GM18499 (cell line): ENCODE results near the gene RECQL5.
"Not testable (repeated sequence)": the region's sequence is repeated elsewhere in the genome, so short reads cannot be mapped to it uniquely, and the experiment has no call there.

Experiments
- ATAC-seq: cut with Tn5 transposase; IDR thresholded peaks from one replicate; pipeline ENCODE4 v1.9.1; 2021; ENCODE audit warnings: moderate number of reproducible peaks; ENCODE audit not compliant: insufficient read depth, unreplicated experiment

RECQL5 gene

GRCh38 chr17:75652341-75652740, 14.6 kb downstream of the RECQL5 start:
- no peak for ATAC-seq

DNA sequence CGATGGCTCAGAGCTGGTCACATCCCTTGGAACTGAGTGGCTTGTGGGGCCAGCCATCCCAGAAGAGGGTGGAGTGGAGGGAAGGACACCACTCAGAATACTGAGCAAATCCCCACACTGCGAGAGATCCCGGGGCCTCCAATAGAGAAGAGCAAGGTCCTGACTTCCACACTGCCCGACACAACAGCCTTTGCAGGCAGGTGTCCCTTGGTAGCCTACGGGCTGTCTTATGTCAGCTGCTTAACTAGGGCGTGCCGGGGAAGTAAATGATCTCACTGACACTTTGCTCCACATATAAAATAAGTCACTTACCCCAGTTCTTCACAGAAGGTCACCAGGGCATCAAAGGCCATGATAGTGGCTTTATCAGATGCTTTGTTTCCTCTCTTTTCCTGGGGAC, 16.1 kb downstream of the RECQL5 start:
- ATAC-seq, result no peak

DNA sequence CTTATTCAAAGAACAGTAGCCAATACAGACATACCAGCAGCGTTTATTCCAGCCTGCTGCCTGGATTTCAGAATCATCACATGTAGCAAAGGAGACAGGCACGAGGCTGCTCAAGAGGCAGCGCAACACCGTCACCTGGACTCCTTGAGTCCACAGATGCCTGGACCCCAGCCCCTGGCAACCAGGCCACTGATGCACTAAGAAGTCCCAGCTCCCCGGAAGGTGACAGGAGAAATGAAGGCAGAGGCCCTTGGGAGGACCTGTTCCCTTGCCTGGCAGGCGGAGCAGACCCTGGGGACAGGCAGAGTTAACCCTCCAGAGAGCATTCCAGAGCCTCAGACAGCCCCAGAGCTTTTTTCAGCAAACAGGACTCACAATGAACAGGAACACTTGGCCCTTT, 17.3 kb downstream of the RECQL5 start:
- ATAC-seq, result no peak

- no peak for ATAC-seq
These were observed 19.0 kb downstream of the RECQL5 start for GRCh38 chr17:75647921-75648320.

DNA sequence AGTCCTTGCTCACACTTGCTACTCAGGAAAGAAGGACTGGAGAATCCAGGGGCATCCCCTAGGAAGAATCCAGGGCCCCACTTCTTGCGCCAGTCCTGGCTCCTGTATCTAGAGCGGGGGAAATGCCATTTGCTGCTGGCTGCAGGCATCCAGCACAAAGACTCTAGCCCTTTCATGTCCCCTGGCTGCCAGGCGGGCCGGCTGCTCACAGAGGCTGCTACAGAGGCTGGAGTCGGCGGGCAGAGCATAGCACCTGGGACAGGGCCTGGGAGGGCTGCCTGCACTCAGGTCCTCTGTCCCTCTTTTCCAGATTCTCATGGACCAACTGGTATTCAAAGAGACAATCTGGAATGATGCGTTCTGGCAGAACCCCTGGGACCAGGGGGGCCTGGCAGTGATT, 19.9 kb downstream of the RECQL5 start:
- no peak for ATAC-seq

DNA sequence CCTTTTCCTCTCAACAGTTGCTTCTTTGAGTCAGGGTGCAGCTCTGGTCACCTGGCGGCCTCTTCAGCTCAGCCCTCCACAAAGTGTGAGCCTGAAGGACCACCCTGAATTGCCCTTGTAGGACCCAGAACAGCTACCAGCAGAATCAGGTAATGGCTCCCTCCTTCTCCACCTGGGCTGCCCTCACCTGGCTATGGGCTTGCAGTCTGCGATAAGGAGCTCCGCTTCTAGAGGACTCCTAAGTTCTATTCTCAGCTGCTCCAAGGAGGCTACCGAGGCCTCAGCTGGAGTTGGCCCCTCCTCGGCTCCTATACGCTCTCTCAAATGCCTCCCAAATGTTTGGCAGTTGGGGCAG, 20.3 kb downstream of the RECQL5 start:
- ATAC-seq, result no peak

DNA sequence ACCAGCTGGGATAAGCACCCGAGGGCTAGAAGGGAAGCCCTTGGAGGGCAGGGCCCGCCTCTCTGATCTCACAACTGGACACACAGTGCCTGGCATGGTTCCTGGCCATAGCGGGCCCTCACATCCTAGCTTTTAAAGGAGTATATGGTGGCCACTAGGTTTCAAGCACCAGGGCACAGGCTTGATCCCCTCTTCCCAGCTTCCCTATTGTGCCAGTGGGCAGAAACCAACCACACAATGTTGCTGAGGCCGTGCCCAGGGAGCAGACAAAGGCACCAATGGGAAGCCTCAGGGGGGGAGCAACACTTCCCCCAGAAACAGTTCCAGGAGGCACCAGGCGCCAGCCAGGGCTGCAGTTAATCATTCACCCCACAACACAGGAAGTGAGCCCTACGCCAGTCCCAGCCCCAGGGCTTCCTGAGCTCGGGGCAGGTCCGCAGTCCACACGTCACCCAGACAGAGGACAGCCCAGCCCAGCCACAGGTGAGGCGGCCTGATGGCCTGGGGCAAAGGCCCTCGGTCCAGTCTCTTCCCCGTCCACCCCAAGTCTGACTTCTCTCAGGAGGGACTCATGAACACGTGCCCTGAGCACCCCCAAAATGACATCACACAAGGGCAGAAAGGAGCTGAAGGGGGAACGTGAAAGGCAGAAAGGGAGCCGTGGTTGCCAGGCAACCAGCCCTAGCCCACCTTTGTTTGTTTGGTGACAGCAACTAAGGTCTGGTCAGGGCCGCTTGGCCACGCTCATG, 20.9 kb downstream of the RECQL5 start:
- ATAC-seq, result no peak

GRCh38 chr17:75645501-75645888, 21.5 kb downstream of the RECQL5 start:
- no peak for ATAC-seq

DNA sequence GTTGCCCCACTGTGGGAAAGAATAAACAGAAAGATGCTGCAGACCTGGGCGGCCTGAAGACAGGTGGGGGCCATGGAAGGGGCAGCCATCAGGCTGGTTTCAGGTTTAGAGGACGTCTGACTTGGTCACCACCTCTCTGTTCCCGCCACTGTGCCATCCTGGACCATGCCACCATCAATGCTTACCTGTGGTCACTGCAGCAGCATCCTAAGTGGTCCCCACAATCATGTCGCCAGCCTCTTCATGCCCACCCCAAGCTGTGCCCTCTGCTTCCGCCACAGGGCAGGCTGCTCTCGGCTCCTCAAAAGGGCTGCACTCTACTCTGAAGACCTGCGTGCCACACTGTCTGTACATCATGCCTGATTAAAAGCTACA, 23.3 kb downstream of the RECQL5 start:
- no peak for ATAC-seq

GRCh38 chr17:75642784-75643642, 23.9 kb downstream of the RECQL5 start:
- no peak for ATAC-seq

DNA sequence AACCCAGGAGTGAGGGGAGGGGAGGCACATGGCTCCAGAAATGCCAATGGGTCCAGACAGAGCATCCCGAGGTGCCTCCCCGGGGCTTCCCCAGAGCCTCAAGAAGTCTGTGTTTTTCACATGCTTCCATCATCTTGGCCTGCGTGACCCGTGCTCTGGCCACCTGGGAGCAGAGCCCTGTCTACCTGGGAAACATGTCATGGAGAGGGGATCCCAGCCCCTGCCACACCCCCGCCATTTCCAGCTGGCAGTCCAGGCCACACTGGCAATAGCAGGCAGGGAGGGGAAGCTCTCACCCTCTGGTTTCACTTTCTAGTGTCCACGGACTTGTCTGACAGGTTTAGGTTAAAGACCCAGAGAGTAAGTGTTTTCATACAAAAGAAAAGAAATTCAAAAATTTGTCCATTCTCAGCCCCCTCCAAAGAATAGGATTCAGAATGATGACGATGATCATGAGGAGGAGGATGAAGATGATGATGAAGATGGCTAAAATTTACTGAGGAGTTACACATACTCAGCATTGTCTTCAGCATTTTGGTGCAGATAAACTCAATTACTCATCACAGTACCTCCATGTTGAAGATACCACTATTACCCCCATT, 24.7 kb downstream of the RECQL5 start:
- no peak for ATAC-seq

- ATAC-seq, result no peak
These were observed 25.6 kb downstream of the RECQL5 start for GRCh38 chr17:75641343-75641742.

DNA sequence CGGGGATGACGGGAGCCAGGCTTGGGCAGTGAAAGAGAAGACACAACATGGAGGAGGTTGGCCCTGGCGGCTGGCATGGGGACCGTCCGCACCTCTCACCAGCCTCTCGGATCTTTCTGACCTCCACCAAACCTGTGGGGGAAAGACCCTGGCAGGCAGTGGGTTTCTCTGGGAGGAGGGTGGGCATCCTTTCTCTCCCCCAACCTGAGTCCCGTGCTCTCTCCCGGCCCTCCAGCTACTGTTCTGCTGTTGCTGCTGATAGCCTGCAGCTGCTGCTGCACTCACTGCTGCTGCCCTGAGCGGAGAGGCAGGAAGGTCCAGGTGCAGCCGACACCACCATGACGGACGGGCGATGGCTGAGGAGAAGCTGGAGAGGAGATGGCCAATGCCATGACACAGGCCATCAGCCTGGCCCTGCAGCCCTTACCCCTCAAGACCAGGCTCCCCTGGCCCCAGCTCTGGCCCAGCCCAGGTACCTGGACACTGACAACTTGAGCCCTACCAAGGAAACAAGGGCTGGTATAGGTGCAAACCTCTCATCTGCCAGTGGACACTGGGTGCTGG, 26.3 kb downstream of the RECQL5 start:
- ATAC-seq, result no peak

- ATAC-seq, result no peak
These were observed 27.0 kb downstream of the RECQL5 start for GRCh38 chr17:75639771-75640555.

GRCh38 chr17:75639327-75639726, 27.6 kb downstream of the RECQL5 start:
- ATAC-seq, result no peak

DNA sequence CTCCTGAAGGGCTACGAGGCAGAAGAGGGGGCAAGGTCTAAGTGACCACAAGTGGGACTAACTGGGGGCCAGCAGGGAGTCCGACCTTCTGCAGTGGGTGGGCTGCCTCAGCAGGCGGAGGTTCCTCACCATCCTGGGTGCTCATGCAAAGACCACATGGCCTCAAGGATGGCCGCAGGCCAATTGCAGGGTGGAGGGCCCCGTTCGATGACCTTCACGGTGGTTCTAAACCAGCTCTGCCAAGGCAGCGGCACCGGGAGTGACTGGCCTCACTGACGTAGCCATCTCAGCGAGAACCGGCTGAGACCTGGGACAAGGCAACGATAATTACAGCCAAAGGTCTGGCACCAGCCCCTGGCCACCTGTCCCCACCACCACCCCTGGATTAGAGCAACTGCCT, 28.1 kb downstream of the RECQL5 start:
- no peak for ATAC-seq

DNA sequence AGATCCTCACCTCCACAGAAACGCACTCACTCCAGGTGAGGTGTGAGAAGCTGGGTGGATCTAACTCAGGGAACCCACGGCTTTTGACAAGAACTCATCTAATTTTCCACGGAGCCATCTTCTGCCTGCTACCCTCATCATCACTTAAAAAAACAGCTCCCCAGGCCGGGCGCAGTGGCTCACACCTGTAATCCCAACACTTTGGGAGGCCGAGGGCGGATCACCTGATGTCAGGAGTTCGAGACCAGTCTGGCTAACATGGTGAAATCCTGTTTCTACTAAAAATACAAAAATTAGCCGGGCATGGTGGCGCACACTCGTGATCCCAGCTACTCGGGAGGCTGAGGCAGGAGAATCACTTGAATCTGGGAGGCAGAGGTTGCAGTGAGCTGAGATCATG, 28.9 kb downstream of the RECQL5 start:
- not testable (repeated sequence) for ATAC-seq

DNA sequence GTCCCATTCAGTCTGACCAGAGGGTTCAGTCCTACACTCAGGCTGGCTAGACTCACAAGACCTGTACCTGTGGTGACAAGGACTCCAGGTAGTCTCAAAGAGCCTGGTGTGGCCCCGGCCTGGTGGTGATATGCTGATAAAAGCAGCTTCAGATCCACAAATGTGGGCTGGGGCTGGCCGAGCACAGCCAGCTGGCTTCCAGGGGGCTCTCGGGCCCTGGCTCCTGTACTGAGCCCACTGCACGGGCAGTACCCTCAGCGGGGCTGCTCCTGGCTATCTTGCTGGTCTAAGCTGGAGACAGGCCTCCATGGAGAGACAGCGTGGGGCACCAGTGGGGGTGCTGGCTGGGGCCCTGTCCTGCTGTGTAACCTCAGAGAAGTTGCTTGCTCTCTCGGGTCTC, 29.4 kb downstream of the RECQL5 start:
- ATAC-seq, result no peak

- ATAC-seq, result no peak
These were observed 29.8 kb downstream of the RECQL5 start for GRCh38 chr17:75637143-75637538.

DNA sequence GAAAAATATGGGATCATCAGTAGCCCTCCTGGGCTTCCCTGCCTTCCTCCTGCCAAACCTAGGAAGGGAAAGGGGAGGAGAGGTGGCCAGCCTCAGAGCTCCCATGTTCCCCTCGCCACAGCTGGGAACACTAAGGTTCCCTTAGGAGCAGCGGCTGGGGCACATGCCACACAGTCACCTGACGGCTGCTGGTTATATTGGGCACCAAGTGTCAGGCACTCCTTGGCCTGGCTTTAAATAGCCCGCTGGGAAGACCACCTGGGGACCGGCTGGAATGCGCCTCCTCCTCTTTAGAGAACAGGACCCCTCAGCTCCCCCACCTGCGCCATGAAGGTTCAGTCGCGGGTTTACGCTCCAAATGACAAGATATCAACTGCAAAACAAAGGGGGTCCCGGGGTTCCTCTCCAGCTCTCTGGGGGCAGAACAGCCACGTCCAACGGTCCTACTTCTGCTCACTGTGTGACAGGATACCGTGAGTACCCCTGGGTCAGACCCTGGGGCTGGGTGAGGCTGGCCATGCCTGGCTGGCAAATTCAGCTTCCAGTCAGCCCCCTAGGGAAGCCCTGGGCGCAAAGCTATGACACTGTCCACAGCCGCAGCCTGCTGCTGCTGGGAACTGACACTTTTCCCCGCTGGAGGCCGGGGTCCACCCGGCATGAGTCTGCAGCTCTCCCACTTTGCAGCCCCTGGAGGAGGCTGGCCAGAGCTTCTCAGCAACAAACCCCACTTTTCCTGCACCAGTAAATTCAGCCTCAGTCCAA, 30.4 kb downstream of the RECQL5 start:
- ATAC-seq, result no peak
